ENCODE data around the gene SENP8. TPM values are rescaled to one million over a fixed set of nuclear protein-coding genes. Genes with fewer than 3 reads are reported as not detected.

SENP8 gene
- total and polyA plus RNA-seq, 2 of the 13 experiments (the other 11 are each of a cell fraction or from before 2014, with no cell fraction given) = 2.7 to 3.0 TPM

- TF ChIP-seq ZNF205 (CRISPR knock-in tag; IDR thresholded peaks at IDR 0.05) (no peak), NCOA5 (CRISPR knock-in tag; IDR thresholded peaks at IDR 0.05) (no peak), SALL1 (CRISPR knock-in tag; IDR thresholded peaks at IDR 0.05) (no peak), ZNF609 (CRISPR knock-in tag; IDR thresholded peaks at IDR 0.05; ENCODE audit: borderline replicate concordance) (no peak), MTF1 (CRISPR knock-in tag; IDR thresholded peaks at IDR 0.05) (no peak), ZFAT (CRISPR knock-in tag; conservative IDR thresholded peaks at IDR 0.05) (no peak)
Measured at GRCh38 chr15:72086010-72086697, 32.0 kb upstream of the SENP8 start (continued).

DNA sequence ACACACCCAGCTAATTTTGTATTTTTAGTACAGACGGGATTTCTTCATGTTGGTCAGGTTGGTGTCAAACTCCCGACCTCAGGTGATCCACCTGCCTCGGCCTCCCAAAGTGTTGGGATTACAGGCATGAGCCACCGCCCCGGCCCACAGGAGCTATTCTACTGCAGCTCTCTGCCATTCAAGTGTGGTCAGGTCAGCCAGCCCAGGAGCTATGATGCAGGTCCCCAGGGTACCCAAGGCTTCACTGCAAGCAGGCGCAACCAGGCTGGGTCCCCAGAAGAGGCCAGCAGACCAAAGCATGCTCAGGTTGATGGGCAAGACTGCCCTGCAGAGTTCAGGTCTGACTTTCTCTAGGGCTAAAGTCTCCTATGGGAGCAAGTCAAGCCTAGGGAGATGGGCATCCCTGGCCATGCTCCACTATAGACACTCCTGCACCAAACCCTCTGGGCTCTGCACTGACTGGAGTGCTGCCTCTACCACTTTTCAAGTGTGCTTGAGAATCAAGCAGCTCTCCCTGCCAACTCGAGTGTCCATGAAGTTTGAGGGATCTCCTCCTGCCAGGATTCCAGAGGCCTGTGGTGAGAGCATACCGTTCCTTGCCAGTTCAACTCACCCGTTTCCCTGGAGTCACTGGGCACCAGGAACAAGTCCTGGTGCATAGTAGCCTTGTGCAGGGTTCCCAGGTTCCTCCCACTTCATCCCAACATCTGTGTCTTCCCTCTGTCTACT is 31.1 kb upstream of the SENP8 start:
- intact Hi-C loops (cut with micrococcal nuclease; ENCODE audit: unreplicated experiment) (no loop called here), in situ Hi-C loops (cut with HindIII; ENCODE audit: extremely low pct_ligation_motif_present, low pct_unique_long_range_greater_than_20kb) (no loop called here)
- no peaks in the 10 kb centered on the region for H3K79me2 ChIP-seq (ENCODE audit: insufficient read depth, low read length)
- ChIA-PET POLR2A (no interaction called here), CTCF (ENCODE audit: low intra/inter-chr PET ratio, low total read pairs) (no interaction called here)
- FAIRE-seq = no peak
- no peaks in the 10 kb centered on the region for H3K4me1 ChIP-seq (ENCODE audit: insufficient read depth, low read length)
- BruUV-seq (replicated peaks) = no TSS peak
- H3K36me3 ChIP-seq (replicated peaks in 1 of 2; ENCODE audit: control insufficient read depth in 1 of 2, insufficient read depth in 2 of 2, low read length in 2 of 2) = no peaks in the 10 kb centered on the region
- H3K9ac ChIP-seq (ENCODE audit: insufficient read depth, low read depth, low read length) = no peak overlapping the region
- H2AFZ ChIP-seq (ENCODE audit: low read length) = no peak overlapping the region
- TF ChIP-seq ZNF800 (CRISPR knock-in tag; IDR thresholded peaks at IDR 0.05) = no peak
- no peak for ATAC-seq
- no peak overlapping the region for H3K4me3 ChIP-seq (replicated peaks in 1 of 3; ENCODE audit: insufficient read depth in 1 of 3, low read depth in 2 of 3, low read length in 3 of 3)
- WGBS (ENCODE audit: low lambda C conversion rate) = 89% methylated on average over 7 of the region's 9 CpGs
- no peaks in the 10 kb centered on the region for H3K9me3 ChIP-seq (ENCODE audit: low read length)
- DNase-seq (ENCODE audit: low spot score) = no peak
- H3K4me2 ChIP-seq (ENCODE audit: low read depth, low read length) = no peak overlapping the region
- no peak overlapping the region for H3K27ac ChIP-seq (ENCODE audit: extremely low read length, insufficient read depth, low read length)
- H4K20me1 ChIP-seq (ENCODE audit: insufficient read depth, low read length) = no peaks in the 10 kb centered on the region
- no peaks in the 10 kb centered on the region for H3K27me3 ChIP-seq (ENCODE audit: control insufficient read depth in 1 of 2, insufficient read depth in 2 of 2, low read length in 2 of 2)

All from HepG2 (cell line).